GM10266 (cell line): ENCODE data around the gene FNBP1.

Experiments used
- DNase-seq: peaks from one replicate; pipeline ENCODE4 v3.0.0; 2012; ENCODE audit errors: extremely low spot score
- CTCF ChIP-seq: IDR thresholded peaks from 2 replicates; pipeline ENCODE4 v1.5.1; 2012; ENCODE audit warnings: mild to moderate bottlenecking, low read depth; ENCODE audit not compliant: control insufficient read depth, insufficient read depth; ENCODE audit errors: missing control alignments

Gene FNBP1

GRCh38 chr9:129879991-129880653 is 162.9 kb downstream of the FNBP1 start:
- no peak for DNase-seq
- no peak for TF ChIP-seq CTCF

- TF ChIP-seq CTCF, result no peak
- DNase-seq, result no peak
These were observed 163.8 kb downstream of the FNBP1 start for GRCh38 chr9:129879103-129879699.

GRCh38 chr9:129878291-129878690 is 164.7 kb downstream of the FNBP1 start:
- no peak for DNase-seq
- TF ChIP-seq CTCF, result no peak

- no peak for TF ChIP-seq CTCF
- no peak for DNase-seq
These were observed 166.2 kb downstream of the FNBP1 start for GRCh38 chr9:129876815-129877214.

GRCh38 chr9:129875687-129876395 is 167.1 kb downstream of the FNBP1 start:
- no peak for DNase-seq
- no peak for TF ChIP-seq CTCF

GRCh38 chr9:129875181-129875611 is 167.8 kb downstream of the FNBP1 start:
- TF ChIP-seq CTCF, result no peak

More at GRCh38 chr9:129875181-129875611, 167.8 kb downstream of the FNBP1 start:
- DNase-seq, result no peak
